ENCODE data around the gene BORCS5.

BORCS5 gene

GRCh38 chr12:12467264-12467663 lies 110.4 kb downstream of the BORCS5 start:
- Histone ChIP-seq H3K4me3 (IDR thresholded peaks at IDR 0.05; ENCODE audit: insufficient read depth, low read depth, low read length) (no peak overlapping the region), H3K9ac (no peak overlapping the region), H3K79me2 (ENCODE audit: insufficient read depth, low read depth) (no peaks in the 10 kb centered on the region), H3K27ac (no peak overlapping the region), H2AFZ (ENCODE audit: low read depth) (no peak overlapping the region), H3K4me1 (ENCODE audit: low read depth, poor library complexity, severe bottlenecking) (no peaks in the 10 kb centered on the region), H3K36me3 (ENCODE audit: insufficient read depth) (no peaks in the 10 kb centered on the region), H4K20me1 (ENCODE audit: insufficient read depth) (no peaks in the 10 kb centered on the region), H3K27me3 (ENCODE audit: insufficient read depth, low read depth) (no peaks in the 10 kb centered on the region), H3K4me2 (no peak overlapping the region)
- TF ChIP-seq CTCF (conservative IDR thresholded peaks at IDR 0.05; ENCODE audit: low read depth, low read length) = no peak

GRCh38 chr12:12467688-12468261 lies 110.9 kb downstream of the BORCS5 start:
- H3K4me2 ChIP-seq = no peak overlapping the region
- no peak overlapping the region for H3K9ac ChIP-seq
- H3K27ac ChIP-seq = no peak overlapping the region
- no peak for TF ChIP-seq CTCF (conservative IDR thresholded peaks at IDR 0.05; ENCODE audit: low read depth, low read length)
- no peak overlapping the region for H3K4me3 ChIP-seq (IDR thresholded peaks at IDR 0.05; ENCODE audit: insufficient read depth, low read depth, low read length)
- no peaks in the 10 kb centered on the region for H3K36me3 ChIP-seq (ENCODE audit: insufficient read depth)
- no peak overlapping the region for H2AFZ ChIP-seq (ENCODE audit: low read depth)
- H4K20me1 ChIP-seq (ENCODE audit: insufficient read depth) = no peaks in the 10 kb centered on the region
- H3K79me2 ChIP-seq (ENCODE audit: insufficient read depth, low read depth) = no peaks in the 10 kb centered on the region
- no peaks in the 10 kb centered on the region for H3K4me1 ChIP-seq (ENCODE audit: low read depth, poor library complexity, severe bottlenecking)
- no peaks in the 10 kb centered on the region for H3K27me3 ChIP-seq (ENCODE audit: insufficient read depth, low read depth)

GRCh38 chr12:12468575-12468974 lies 111.7 kb downstream of the BORCS5 start:
- H3K4me1 ChIP-seq (ENCODE audit: low read depth, poor library complexity, severe bottlenecking) = no peaks in the 10 kb centered on the region
- H2AFZ ChIP-seq (ENCODE audit: low read depth) = no peak overlapping the region
- H3K27ac ChIP-seq = no peak overlapping the region
- H3K9ac ChIP-seq = no peak overlapping the region
- no peak overlapping the region for H3K4me3 ChIP-seq (IDR thresholded peaks at IDR 0.05; ENCODE audit: insufficient read depth, low read depth, low read length)
- no peaks in the 10 kb centered on the region for H3K36me3 ChIP-seq (ENCODE audit: insufficient read depth)
- H4K20me1 ChIP-seq (ENCODE audit: insufficient read depth) = no peaks in the 10 kb centered on the region
- H3K4me2 ChIP-seq = no peak overlapping the region
- TF ChIP-seq CTCF (conservative IDR thresholded peaks at IDR 0.05; ENCODE audit: low read depth, low read length) = no peak
- H3K27me3 ChIP-seq (ENCODE audit: insufficient read depth, low read depth) = no peaks in the 10 kb centered on the region
- H3K79me2 ChIP-seq (ENCODE audit: insufficient read depth, low read depth) = no peaks in the 10 kb centered on the region

- no peak for TF ChIP-seq CTCF (conservative IDR thresholded peaks at IDR 0.05; ENCODE audit: low read depth, low read length)
- H4K20me1 ChIP-seq (ENCODE audit: insufficient read depth) = no peaks in the 10 kb centered on the region
- no peak overlapping the region for H3K27ac ChIP-seq
Measured at GRCh38 chr12:12469386-12469785, 112.5 kb downstream of the BORCS5 start.

More at GRCh38 chr12:12469386-12469785, 112.5 kb downstream of the BORCS5 start:
- Histone ChIP-seq H3K36me3 (ENCODE audit: insufficient read depth) (no peaks in the 10 kb centered on the region), H3K4me2 (no peak overlapping the region), H3K4me3 (IDR thresholded peaks at IDR 0.05; ENCODE audit: insufficient read depth, low read depth, low read length) (no peak overlapping the region), H3K27me3 (ENCODE audit: insufficient read depth, low read depth) (no peaks in the 10 kb centered on the region), H2AFZ (ENCODE audit: low read depth) (no peak overlapping the region), H3K4me1 (ENCODE audit: low read depth, poor library complexity, severe bottlenecking) (no peaks in the 10 kb centered on the region), H3K79me2 (ENCODE audit: insufficient read depth, low read depth) (no peaks in the 10 kb centered on the region), H3K9ac (no peak overlapping the region)
